ENCODE measurements around the gene COL6A1. TPM values are rescaled to one million over a fixed set of nuclear protein-coding genes. Genes with fewer than 3 reads are reported as not detected.
"Not testable (repeated sequence)": the region's sequence is repeated elsewhere in the genome, so short reads cannot be mapped to it uniquely, and the experiment has no call there.

The COL6A1 gene
- total RNA-seq, 1 experiment from 2014 or later = 17.8 TPM

DNA sequence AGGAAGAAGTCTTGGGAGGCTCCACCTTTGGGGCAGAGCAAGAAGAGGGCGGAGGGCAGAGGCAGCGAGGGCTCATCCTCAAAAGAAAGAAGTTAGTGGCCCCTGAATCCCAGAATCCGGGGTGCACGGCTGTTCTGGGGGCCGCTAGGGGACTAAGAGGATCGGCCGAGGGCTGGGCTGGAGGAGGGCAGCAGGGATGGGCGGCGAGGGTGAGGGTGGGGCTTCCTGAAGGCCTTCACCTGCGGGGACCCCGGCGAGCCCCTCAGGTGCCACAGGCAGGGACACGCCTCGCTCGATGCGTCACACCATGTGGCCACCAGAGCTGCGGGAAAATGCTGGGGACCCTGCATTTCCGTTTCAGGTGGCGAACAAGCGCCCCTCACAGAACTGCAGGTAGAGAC, 23.9 kb downstream of the COL6A1 start:
- TF ChIP-seq, protein P1, sequence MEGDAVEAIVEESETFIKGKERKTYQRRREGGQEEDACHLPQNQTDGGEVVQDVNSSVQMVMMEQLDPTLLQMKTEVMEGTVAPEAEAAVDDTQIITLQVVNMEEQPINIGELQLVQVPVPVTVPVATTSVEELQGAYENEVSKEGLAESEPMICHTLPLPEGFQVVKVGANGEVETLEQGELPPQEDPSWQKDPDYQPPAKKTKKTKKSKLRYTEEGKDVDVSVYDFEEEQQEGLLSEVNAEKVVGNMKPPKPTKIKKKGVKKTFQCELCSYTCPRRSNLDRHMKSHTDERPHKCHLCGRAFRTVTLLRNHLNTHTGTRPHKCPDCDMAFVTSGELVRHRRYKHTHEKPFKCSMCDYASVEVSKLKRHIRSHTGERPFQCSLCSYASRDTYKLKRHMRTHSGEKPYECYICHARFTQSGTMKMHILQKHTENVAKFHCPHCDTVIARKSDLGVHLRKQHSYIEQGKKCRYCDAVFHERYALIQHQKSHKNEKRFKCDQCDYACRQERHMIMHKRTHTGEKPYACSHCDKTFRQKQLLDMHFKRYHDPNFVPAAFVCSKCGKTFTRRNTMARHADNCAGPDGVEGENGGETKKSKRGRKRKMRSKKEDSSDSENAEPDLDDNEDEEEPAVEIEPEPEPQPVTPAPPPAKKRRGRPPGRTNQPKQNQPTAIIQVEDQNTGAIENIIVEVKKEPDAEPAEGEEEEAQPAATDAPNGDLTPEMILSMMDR (IDR thresholded peaks at IDR 0.05; ENCODE audit: unreplicated experiment) = no peak
- H3K36me3 Mint-ChIP-seq (ENCODE audit: insufficient read depth, unreplicated experiment) = peaks cover 6% of the 10 kb centered on the region
- BruUV-seq (replicated peaks) = no TSS peak
- intact Hi-C loops (cut with micrococcal nuclease; ENCODE audit: unreplicated experiment) = no loop called here
- no peaks in the 10 kb centered on the region for H3K27me3 Mint-ChIP-seq (ENCODE audit: unreplicated experiment)
- H3K27ac Mint-ChIP-seq (ENCODE audit: unreplicated experiment) = no peak overlapping the region
- CTCF ChIA-PET = no interaction called here
- no peak for DNase-seq
- no peak overlapping the region for H3K4me3 Mint-ChIP-seq (ENCODE audit: low read depth, unreplicated experiment)
- no peaks in the 10 kb centered on the region for H3K9me3 Mint-ChIP-seq (ENCODE audit: low read depth, unreplicated experiment)
- no peaks in the 10 kb centered on the region for H3K4me1 Mint-ChIP-seq (ENCODE audit: low read depth, unreplicated experiment)

DNA sequence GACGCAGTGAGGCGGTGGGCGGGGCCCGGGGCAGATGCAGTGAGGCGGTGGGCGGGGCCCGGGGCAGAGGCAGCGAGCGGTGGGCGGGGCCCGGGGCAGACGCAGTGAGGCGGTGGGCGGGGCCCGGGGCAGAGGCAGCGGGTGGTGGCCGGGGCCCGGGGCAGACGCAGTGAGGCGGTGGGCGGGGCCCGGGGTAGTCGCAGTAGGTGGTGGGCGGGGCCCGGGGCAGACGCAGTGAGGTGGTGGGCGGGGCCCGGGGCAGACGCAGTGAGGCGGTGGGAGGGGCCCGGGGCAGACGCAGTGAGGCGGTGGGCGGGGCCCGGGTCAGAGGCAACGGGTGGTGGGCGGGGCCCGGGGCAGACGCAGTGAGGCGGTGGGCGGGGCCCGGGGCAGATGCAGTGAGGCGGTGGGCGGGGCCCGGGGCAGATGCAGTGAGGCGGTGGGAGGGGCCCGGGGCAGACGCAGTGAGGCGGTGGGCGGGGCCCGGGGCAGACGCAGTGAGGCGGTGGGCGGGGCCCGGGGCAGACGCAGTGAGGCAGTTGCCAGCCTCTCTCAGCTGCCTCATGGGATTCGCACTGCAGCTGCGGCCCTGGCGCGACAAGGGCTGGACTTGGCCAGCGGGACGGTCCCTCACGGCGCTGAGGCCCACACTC, 24.4 kb downstream of the COL6A1 start:
- H3K27me3 Mint-ChIP-seq (ENCODE audit: unreplicated experiment); H3K4me3 Mint-ChIP-seq (ENCODE audit: low read depth, unreplicated experiment); DNase-seq; H3K27ac Mint-ChIP-seq (ENCODE audit: unreplicated experiment); H3K4me1 Mint-ChIP-seq (ENCODE audit: low read depth, unreplicated experiment); intact Hi-C loops (cut with micrococcal nuclease; ENCODE audit: unreplicated experiment); H3K36me3 Mint-ChIP-seq (ENCODE audit: insufficient read depth, unreplicated experiment); BruUV-seq (replicated peaks); CTCF ChIA-PET; H3K9me3 Mint-ChIP-seq (ENCODE audit: low read depth, unreplicated experiment): not testable (repeated sequence)

DNA sequence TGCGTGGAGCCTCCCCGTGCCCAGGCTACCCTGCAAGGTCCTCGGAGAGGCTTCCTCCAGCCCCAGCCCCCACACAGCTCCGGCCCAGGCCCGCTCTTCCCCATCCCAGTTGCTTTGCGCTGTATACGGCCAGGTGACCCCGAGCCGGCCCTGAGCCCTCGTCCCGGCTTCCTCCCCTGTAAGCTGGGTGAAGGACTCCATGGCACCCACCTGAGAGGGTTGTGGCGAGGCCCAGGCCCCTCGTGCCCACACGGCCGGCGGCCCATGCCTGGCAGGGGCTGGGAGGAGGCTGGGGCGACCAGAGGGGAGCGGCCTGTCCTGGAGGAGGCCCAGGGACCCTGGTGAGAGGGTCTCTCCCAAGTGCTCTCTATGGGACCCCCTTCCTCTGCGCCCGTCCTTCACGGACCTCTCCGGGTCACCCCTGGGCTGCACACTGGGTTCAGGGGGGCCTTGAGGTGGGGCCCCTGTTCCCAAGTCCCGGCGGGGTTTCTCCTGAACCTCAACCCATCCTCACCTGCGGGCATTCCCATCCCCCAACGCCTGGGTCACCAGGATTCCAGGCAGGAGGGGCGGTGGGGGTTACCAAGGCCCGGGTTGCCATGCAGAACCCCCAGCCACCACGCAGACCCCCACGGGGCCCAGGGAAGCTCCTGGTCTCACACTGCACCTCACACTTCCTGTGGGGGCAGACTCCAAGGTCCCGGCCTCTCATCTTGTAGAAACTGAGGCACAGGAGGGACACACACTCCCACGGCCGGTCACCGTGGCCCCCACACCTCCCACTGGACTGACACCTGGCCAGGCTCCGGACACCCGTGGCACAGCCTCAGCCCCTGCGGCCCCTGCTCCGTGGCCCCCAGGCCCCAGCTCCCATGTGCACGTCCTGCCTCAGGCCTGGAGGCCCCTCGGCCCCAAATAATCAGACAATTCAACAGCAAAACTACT, 25.2 kb downstream of the COL6A1 start:
- no peaks in the 10 kb centered on the region for H3K4me1 Mint-ChIP-seq (ENCODE audit: low read depth, unreplicated experiment)
- BruUV-seq (replicated peaks) = no TSS peak
- CTCF ChIA-PET = no interaction called here

DNA sequence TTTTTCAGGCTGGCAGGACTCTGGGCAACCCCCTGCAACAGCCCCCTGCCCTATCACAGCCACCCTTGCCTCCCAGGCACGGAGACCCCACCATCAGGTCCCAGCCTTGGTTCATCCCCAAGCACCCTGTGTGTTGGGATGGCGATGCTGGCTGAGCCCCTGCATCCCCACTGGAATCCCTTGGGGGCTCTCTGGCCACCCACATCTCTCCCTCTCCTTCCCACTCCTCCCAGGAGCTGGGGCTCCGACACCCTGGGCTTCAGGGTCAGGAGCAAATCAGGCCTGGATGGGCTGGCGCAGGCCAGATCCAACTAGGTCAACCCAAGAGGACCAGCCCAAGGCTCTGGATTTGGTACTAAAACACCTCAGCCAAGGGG, 25.9 kb downstream of the COL6A1 start:
- no peaks in the 10 kb centered on the region for H3K9me3 Mint-ChIP-seq (ENCODE audit: low read depth, unreplicated experiment)
- no peak overlapping the region for H3K4me3 Mint-ChIP-seq (ENCODE audit: low read depth, unreplicated experiment)
- CTCF ChIA-PET = no interaction called here
- TF ChIP-seq, protein P1 (IDR thresholded peaks at IDR 0.05; ENCODE audit: unreplicated experiment) = no peak
- intact Hi-C loops (cut with micrococcal nuclease; ENCODE audit: unreplicated experiment) = no loop called here
- no peak overlapping the region for H3K27ac Mint-ChIP-seq (ENCODE audit: unreplicated experiment)
- peaks cover 2% of the 10 kb centered on the region for H3K27me3 Mint-ChIP-seq (ENCODE audit: unreplicated experiment)
- no peak for DNase-seq
- H3K4me1 Mint-ChIP-seq (ENCODE audit: low read depth, unreplicated experiment) = no peaks in the 10 kb centered on the region
- peaks cover 6% of the 10 kb centered on the region for H3K36me3 Mint-ChIP-seq (ENCODE audit: insufficient read depth, unreplicated experiment)
- no TSS peak for BruUV-seq (replicated peaks)

More for the DNA sequence above, 25.2 kb downstream of the COL6A1 start:
- no peaks in the 10 kb centered on the region for H3K9me3 Mint-ChIP-seq (ENCODE audit: low read depth, unreplicated experiment)
- no peaks in the 10 kb centered on the region for H3K27me3 Mint-ChIP-seq (ENCODE audit: unreplicated experiment)
- intact Hi-C loops (cut with micrococcal nuclease; ENCODE audit: unreplicated experiment) = no loop called here
- TF ChIP-seq, protein P1 (IDR thresholded peaks at IDR 0.05; ENCODE audit: unreplicated experiment) = no peak
- H3K27ac Mint-ChIP-seq (ENCODE audit: unreplicated experiment) = no peak overlapping the region
- no peak for DNase-seq
- H3K4me3 Mint-ChIP-seq (ENCODE audit: low read depth, unreplicated experiment) = no peak overlapping the region
- peaks cover 6% of the 10 kb centered on the region for H3K36me3 Mint-ChIP-seq (ENCODE audit: insufficient read depth, unreplicated experiment)
